Progenitor cell of endocrine pancreas (in vitro differentiated cells): ENCODE data around the gene LCP2. TPM values are rescaled to one million over a fixed set of nuclear protein-coding genes. Genes with fewer than 3 reads are reported as not detected.

Experiments
- DNase-seq: peaks from one replicate; pipeline ENCODE4 v3.0.0; 2021; ENCODE audit warnings: low spot score; ENCODE audit not compliant: unreplicated experiment
- H3K27ac Mint-ChIP-seq: 2 replicates; pipeline ENCODE4 v1.8.0; 2021; ENCODE audit warnings: mild to moderate bottlenecking, moderate library complexity, mixed read lengths
- H3K27me3 Mint-ChIP-seq: 2 replicates; pipeline ENCODE4 v1.8.0; 2021; ENCODE audit warnings: mixed read lengths
- H3K36me3 Mint-ChIP-seq: 2 replicates; pipeline ENCODE4 v1.8.0; 2022; ENCODE audit warnings: mixed read lengths; ENCODE audit not compliant: insufficient read depth
- H3K4me1 Mint-ChIP-seq: 2 replicates; pipeline ENCODE4 v1.8.0; 2021; ENCODE audit warnings: low read depth, mixed read lengths
- H3K4me3 Mint-ChIP-seq: 2 replicates; pipeline ENCODE4 v1.8.0; 2021; ENCODE audit warnings: low read depth, mild to moderate bottlenecking, moderate library complexity, mixed read lengths
- H3K9me3 Mint-ChIP-seq: 2 replicates; pipeline ENCODE4 v1.8.0; 2021; ENCODE audit warnings: low read depth, mixed read lengths
- total RNA-seq: library from RNA; stranded (reverse); gene quantifications from 2 replicates; pipeline ENCODE4 v1.2.1, GENCODE V29; 2021
- TF ChIP-seq, protein P1 (sequence below): fragments of 200-600 bp; sonication (generic); IDR thresholded peaks from one replicate; pipeline ENCODE4 v1.5.0; 2021; ENCODE audit warnings: antibody characterized with exemption, mild to moderate bottlenecking; ENCODE audit not compliant: unreplicated experiment

LCP2 gene
- total RNA-seq, 1 donor from 2014 or later: not detected

DNA sequence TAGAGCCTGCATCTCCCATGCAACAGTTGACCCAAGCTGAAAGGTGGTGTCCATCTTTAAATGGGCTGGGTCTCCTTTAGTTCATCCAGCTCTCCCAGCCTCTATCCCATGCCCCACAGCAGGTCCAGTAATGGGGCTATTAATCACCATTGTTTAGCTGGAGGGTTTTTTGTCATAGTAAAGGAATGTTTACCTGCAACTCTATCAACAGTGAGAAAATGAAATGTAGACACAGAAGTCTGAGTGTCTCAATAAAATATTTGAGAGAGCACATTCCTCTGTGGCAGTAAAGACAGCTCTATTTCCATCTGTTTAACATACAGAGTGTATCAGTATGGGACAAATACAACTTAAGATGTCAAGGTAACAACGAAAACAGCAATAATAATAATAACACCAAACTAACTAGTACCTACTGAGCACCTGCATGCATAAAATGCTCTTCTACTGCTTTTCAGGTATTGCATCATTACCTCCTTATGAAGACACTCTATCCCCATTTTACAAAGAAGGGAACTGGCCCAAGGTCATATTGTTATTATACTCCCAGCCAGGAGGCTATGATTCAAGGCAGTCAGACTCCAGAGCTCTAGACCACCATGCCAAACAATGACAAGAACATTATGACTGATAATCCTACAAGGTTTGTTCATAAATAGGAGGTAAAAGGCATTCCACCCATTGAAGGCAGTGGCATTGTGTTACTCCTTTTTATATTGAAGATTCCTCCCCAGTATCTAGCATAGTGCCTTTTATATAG lies 85.8 kb downstream of the LCP2 start:
- TF ChIP-seq, protein P1, sequence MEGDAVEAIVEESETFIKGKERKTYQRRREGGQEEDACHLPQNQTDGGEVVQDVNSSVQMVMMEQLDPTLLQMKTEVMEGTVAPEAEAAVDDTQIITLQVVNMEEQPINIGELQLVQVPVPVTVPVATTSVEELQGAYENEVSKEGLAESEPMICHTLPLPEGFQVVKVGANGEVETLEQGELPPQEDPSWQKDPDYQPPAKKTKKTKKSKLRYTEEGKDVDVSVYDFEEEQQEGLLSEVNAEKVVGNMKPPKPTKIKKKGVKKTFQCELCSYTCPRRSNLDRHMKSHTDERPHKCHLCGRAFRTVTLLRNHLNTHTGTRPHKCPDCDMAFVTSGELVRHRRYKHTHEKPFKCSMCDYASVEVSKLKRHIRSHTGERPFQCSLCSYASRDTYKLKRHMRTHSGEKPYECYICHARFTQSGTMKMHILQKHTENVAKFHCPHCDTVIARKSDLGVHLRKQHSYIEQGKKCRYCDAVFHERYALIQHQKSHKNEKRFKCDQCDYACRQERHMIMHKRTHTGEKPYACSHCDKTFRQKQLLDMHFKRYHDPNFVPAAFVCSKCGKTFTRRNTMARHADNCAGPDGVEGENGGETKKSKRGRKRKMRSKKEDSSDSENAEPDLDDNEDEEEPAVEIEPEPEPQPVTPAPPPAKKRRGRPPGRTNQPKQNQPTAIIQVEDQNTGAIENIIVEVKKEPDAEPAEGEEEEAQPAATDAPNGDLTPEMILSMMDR: no peak
- no peak for DNase-seq
- peaks cover 5% of the 10 kb centered on the region for H3K9me3 Mint-ChIP-seq
- no peak overlapping the region for H3K27ac Mint-ChIP-seq
- peaks cover 8% of the 10 kb centered on the region for H3K4me1 Mint-ChIP-seq
- no peaks in the 10 kb centered on the region for H3K36me3 Mint-ChIP-seq
- H3K4me3 Mint-ChIP-seq: no peak overlapping the region
- no peaks in the 10 kb centered on the region for H3K27me3 Mint-ChIP-seq

- no peak for DNase-seq
- H3K27me3 Mint-ChIP-seq: peaks cover 11% of the 10 kb centered on the region
- TF ChIP-seq, protein P1: no peak
- H3K9me3 Mint-ChIP-seq: peaks cover 5% of the 10 kb centered on the region
- no peak overlapping the region for H3K4me3 Mint-ChIP-seq
- H3K4me1 Mint-ChIP-seq: peaks cover 18% of the 10 kb centered on the region
- no peak overlapping the region for H3K27ac Mint-ChIP-seq
- H3K36me3 Mint-ChIP-seq: no peaks in the 10 kb centered on the region
Measured at GRCh38 chr5:170206958-170207357, 90.6 kb downstream of the LCP2 start.

DNA sequence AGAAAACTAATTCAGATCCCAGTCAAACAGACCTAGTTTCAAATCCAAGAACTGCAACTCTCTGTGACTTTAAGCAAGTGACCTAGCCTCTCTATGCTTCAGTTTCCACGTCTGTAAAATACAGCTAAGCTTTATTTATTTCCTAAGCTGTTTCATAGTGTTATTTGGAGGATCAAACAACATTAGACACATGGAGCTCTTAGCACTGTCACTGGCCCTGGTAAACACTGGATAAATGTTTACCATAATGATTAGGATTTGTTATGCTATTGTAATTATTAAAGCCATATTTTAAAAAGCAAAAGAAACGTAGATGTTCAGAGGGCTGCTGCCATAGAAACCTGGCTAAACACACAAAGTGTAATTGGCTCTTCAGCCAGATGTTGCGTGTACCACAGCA lies 91.4 kb downstream of the LCP2 start:
- Mint-ChIP-seq H3K27ac (no peak overlapping the region), H3K27me3 (peaks cover 11% of the 10 kb centered on the region), H3K4me1 (peaks cover 18% of the 10 kb centered on the region), H3K36me3 (no peaks in the 10 kb centered on the region), H3K9me3 (peaks cover 5% of the 10 kb centered on the region), H3K4me3 (no peak overlapping the region)
- no peak for DNase-seq
- TF ChIP-seq, protein P1: no peak

GRCh38 chr5:170204202-170204601 lies 93.4 kb downstream of the LCP2 start:
- H3K4me3 Mint-ChIP-seq: no peak overlapping the region
- H3K36me3 Mint-ChIP-seq: no peaks in the 10 kb centered on the region
- H3K27ac Mint-ChIP-seq: no peak overlapping the region
- peaks cover 15% of the 10 kb centered on the region for H3K4me1 Mint-ChIP-seq
- TF ChIP-seq, protein P1: no peak
- H3K27me3 Mint-ChIP-seq: peaks cover 11% of the 10 kb centered on the region
- no peaks in the 10 kb centered on the region for H3K9me3 Mint-ChIP-seq
- no peak for DNase-seq

GRCh38 chr5:170202117-170202516 lies 95.5 kb downstream of the LCP2 start:
- H3K9me3 Mint-ChIP-seq: no peaks in the 10 kb centered on the region
- DNase-seq: no peak
- H3K4me1 Mint-ChIP-seq: peaks cover 13% of the 10 kb centered on the region
- no peaks in the 10 kb centered on the region for H3K36me3 Mint-ChIP-seq
- H3K27me3 Mint-ChIP-seq: peaks cover 18% of the 10 kb centered on the region
- H3K4me3 Mint-ChIP-seq: no peak overlapping the region
- H3K27ac Mint-ChIP-seq: no peak overlapping the region
- TF ChIP-seq, protein P1: no peak
